Psoas muscle (tissue), 8 donors: ENCODE results near the gene SOX2. TPM values are rescaled to one million over a fixed set of nuclear protein-coding genes. Genes with fewer than 3 reads are reported as not detected.

Experiments used
- ATAC-seq, 4 donors: fragments of 200-7000 bp; cut with Tn5 transposase; one replicate each; pipeline ENCODE4 v1.9.1; 2020; ENCODE audit warnings: moderate library complexity in 3 of 4, mild to moderate bottlenecking in 2 of 4
- DNase-seq, 2 donors: peaks; one replicate each; pipeline ENCODE4 v3.0.0-alpha.2; 2020
- H3K27ac ChIP-seq: fragments of 200-600 bp; one replicate; pipeline ENCODE4 v1.8.0; 2022
- H3K27me3 ChIP-seq, 3 donors: fragments of 200-600 bp in 1 of 3; one replicate each; pipeline versions ENCODE4 v1.6.1 to v1.8.0; 2013 to 2022; ENCODE audit warnings: low read length in 2 of 3, mild to moderate bottlenecking in 2 of 3, moderate library complexity in 1 of 3; ENCODE audit not compliant: insufficient read depth in 3 of 3
- H3K36me3 ChIP-seq, 2 donors: fragments of 200-600 bp in 1 of 2; one replicate each; pipeline versions ENCODE4 v1.6.1 to v1.8.0; 2013 to 2022; ENCODE audit warnings: low read depth in 1 of 2, mild to moderate bottlenecking in 1 of 2, moderate library complexity in 1 of 2; ENCODE audit not compliant: insufficient read depth in 1 of 2
- H3K4me1 ChIP-seq: fragments of 200-600 bp; one replicate; pipeline ENCODE4 v1.8.0; 2022
- H3K4me3 ChIP-seq: fragments of 200-600 bp; one replicate; pipeline ENCODE4 v1.8.0; 2022; ENCODE audit warnings: mild to moderate bottlenecking
- H3K9me3 ChIP-seq: fragments of 200-600 bp; one replicate; pipeline ENCODE4 v1.8.0; 2022
- WGBS, 3 donors: extraction: QIAGEN DNeasy Blood & Tissue Kit; methylation state at CpG; one replicate each; pipeline versions ENCODE4 v1.1.6 to v1.1.7; 2013; 5-methylcytosine and 5-hydroxymethylcytosine counted together
- intact Hi-C, 2 donors: fragments of 100-400 bp; cut with DNase I; formaldehyde crosslinking; loops; one replicate each; pipeline versions ENCODE4 v1.11.0 to v1.14.2; 2022
- polyA plus RNA-seq, 3 donors: library from polyadenylated mRNA; stranded (reverse); fragments of 200-250 nt; gene quantifications; one replicate each; pipeline ENCODE4 v1.2.3, GENCODE V29; 2013
- total RNA-seq, 4 donors: library from RNA; stranded (reverse); fragmentation: NEBNext Ultra II Directional in 2 of 4; extraction: Animal tissue kit (Norgen Biotek cat#: 25700) in 2 of 4; gene quantifications; one replicate each; pipeline versions ENCODE4 v1.2.1 to v1.2.4, GENCODE V29; 2021 to 2023
- TF ChIP-seq, protein P1 (sequence below): fragments of 200-600 bp; IDR thresholded peaks from one replicate; pipeline ENCODE4 v1.8.0; 2022; ENCODE audit warnings: antibody characterized with exemption
- donor health status: healthy with polysubstance abuse.
- donor health status: DM: no; HTN: no; CAD: no; lungs with moderate emphysema.
- donor health status: Bipolar disorder and iron deficiency.
- donor health status: healthy.
- donor health status: DM: yes; HTN: yes; CAD: no.
- donor health status: DM: no; HTN: no; CAD: no.
- donor health status: DM: no; HTN: no; CAD: no.
- donor health status: DM: yes; HTN: yes; CAD: no.

SOX2 gene
- total and polyA plus RNA-seq, 7 donors = 0.03 to 0.09 (median 0.05) TPM; not detected in 4

DNA sequence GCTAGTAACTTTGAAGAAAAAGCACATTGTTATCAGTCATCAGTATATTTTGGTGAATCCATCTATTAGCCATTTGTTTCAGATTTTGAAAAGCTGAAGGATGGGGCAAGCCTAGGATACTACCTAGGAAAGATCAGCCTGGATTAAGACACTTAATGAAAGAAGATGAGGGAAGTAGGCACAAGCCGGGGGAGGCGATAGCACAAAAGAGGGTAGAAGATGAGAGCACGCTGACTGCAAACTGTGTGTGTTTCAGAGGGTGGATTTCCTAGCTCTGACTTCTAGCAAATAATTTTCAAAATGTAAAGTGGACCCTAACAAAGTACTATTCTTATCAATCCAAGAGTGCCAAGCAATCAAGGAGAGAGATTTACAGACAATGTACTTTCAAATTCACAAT, 22.2 kb upstream of the SOX2 start:
- DNase-seq (no peak), ATAC-seq (no peak)
- Histone ChIP-seq H3K36me3 (no peaks in the 10 kb centered on the region), H3K4me1 (no peaks in the 10 kb centered on the region), H3K9me3 (no peaks in the 10 kb centered on the region), H3K27ac (no peak overlapping the region), H3K27me3 (peaks cover 0 to 16% (median 0%) of the 10 kb centered on the region in 3 donors), H3K4me3 (no peak overlapping the region)
- WGBS, 3 donors = 91 to 92% (median 91%) methylated on average over 3 of the region's 3 CpGs
- TF ChIP-seq, protein P1, sequence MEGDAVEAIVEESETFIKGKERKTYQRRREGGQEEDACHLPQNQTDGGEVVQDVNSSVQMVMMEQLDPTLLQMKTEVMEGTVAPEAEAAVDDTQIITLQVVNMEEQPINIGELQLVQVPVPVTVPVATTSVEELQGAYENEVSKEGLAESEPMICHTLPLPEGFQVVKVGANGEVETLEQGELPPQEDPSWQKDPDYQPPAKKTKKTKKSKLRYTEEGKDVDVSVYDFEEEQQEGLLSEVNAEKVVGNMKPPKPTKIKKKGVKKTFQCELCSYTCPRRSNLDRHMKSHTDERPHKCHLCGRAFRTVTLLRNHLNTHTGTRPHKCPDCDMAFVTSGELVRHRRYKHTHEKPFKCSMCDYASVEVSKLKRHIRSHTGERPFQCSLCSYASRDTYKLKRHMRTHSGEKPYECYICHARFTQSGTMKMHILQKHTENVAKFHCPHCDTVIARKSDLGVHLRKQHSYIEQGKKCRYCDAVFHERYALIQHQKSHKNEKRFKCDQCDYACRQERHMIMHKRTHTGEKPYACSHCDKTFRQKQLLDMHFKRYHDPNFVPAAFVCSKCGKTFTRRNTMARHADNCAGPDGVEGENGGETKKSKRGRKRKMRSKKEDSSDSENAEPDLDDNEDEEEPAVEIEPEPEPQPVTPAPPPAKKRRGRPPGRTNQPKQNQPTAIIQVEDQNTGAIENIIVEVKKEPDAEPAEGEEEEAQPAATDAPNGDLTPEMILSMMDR = no peak
- intact Hi-C loops = no loop called here

DNA sequence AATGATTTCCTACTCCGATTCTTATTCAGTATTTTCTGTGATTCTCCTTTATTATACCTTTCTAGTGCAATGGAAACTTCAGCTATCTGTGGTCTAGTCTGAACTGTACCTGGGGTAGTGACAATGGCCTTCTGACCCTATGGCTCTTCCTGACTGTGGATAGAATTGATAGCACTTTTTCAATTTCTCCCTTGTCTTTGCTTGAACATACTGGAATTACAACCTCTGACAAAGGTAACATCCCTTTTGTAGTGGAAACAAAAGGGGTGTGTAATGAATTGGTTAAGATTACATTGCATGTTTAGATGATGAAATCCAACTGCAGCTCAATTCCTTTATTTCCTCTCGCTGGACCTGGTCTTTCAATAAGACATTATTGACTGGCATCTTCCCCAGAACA, 21.0 kb upstream of the SOX2 start:
- TF ChIP-seq, protein P1 = no peak
- 80 to 85% (median 83%) methylated on average over 2 of the region's 2 CpGs for WGBS, 3 donors
- no peak overlapping the region for H3K27ac ChIP-seq
- H3K4me1 ChIP-seq = peaks cover 3% of the 10 kb centered on the region
- H3K9me3 ChIP-seq = no peaks in the 10 kb centered on the region
- no peaks in the 10 kb centered on the region for H3K36me3 ChIP-seq
- H3K27me3 ChIP-seq = peaks cover 0 to 22% (median 4%) of the 10 kb centered on the region in 3 donors
- ATAC-seq (no peak), DNase-seq (no peak)
- intact Hi-C loops = no loop called here
- H3K4me3 ChIP-seq = no peak overlapping the region

DNA sequence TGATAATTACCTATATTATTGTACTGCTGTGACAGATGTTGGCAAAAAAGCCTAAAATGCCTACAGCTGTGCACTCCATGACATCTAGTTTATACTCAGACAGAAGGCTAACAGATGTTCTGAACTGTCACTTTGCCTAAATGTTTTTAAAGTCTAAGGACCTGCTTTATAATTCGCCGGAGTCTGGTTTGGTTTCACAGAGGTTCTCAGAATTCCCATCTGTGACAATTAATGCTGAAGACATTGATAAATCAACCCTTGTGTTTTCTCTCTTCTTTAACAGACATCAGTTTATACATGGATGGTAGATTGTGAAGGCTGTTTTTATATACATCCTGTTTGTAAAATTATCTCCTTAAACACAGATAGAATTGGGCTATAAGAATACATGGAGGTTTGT, 19.8 kb upstream of the SOX2 start:
- H3K36me3 ChIP-seq = no peaks in the 10 kb centered on the region
- no peak overlapping the region for H3K27ac ChIP-seq
- no peaks in the 10 kb centered on the region for H3K9me3 ChIP-seq
- no peak overlapping the region for H3K4me3 ChIP-seq
- peaks cover 0 to 34% (median 9%) of the 10 kb centered on the region in 3 donors for H3K27me3 ChIP-seq
- ATAC-seq (no peak), DNase-seq (no peak)
- WGBS, 3 donors = 44 to 53% (median 49%) methylated on average over 2 of the region's 2 CpGs
- peaks cover 6% of the 10 kb centered on the region for H3K4me1 ChIP-seq
- TF ChIP-seq, protein P1 = no peak
- intact Hi-C loops = no loop called here

DNA sequence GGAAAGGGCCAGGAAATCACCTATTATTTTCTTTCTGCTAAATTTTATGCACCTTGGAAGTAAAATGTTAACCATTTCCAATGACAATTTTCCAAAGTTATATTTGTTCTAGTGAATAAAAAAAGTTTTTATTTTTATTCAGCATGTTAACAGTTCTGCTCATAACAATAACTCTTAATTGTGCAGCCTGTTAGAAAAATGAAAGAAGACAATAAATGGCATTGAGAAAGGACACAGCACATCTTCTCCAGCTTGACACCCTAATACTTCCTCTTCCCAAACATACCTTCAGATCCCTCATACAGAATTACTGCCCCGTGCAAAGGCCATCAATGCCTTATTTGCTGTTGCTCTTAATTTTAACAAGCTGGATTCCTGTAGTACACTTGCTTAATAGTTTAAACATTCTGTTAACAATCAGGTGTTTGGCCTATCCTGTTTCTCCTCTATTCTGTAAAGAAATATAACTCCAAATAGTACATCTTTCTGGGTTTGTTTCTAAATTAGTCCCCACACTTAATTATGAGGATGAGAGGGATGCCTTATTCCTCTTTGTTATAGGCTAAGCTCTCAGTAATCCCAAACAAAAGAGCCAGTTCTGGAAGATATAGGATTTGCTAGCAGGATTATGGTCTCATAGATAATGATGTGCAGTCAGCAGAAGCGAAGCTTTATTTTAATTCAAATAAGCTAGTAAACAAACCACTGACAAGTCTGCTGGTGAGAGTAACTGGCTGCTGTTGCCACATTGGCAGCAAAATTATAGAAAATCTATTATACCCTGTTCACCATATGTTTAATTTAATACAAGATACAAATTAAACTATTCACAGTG, 19.2 kb upstream of the SOX2 start:
- WGBS, 3 donors = 71 to 78% (median 74%) methylated on average over 2 of the region's 2 CpGs
- intact Hi-C loops = no loop called here

More for the DNA sequence above, 19.2 kb upstream of the SOX2 start:
- H3K27me3 ChIP-seq = peaks cover 0 to 40% (median 10%) of the 10 kb centered on the region in 3 donors
- no peak for ATAC-seq
- no peak for DNase-seq
- no peak overlapping the region for H3K27ac ChIP-seq
- H3K9me3 ChIP-seq = no peaks in the 10 kb centered on the region
- TF ChIP-seq, protein P1 = no peak
- H3K4me3 ChIP-seq = no peak overlapping the region
- no peaks in the 10 kb centered on the region for H3K36me3 ChIP-seq
- H3K4me1 ChIP-seq = peaks cover 6% of the 10 kb centered on the region
